Hepatic stellate cell (primary cell): ENCODE measurements around the gene SFXN5.
"Not testable (repeated sequence)": the region's sequence is repeated elsewhere in the genome, so short reads cannot be mapped to it uniquely, and the experiment has no call there.

Source experiments
- DNase-seq: peaks from one replicate; pipeline ENCODE4 v3.0.0; 2011; ENCODE audit warnings: low spot score

Gene SFXN5

GRCh38 chr2:73101626-73102256 lies 30.2 kb upstream of the SFXN5 start:
- DNase-seq = no peak

GRCh38 chr2:73100956-73101355 lies 29.4 kb upstream of the SFXN5 start:
- no peak for DNase-seq

GRCh38 chr2:73099486-73099885 lies 28.0 kb upstream of the SFXN5 start:
- no peak for DNase-seq

- no peak for DNase-seq
Measured at GRCh38 chr2:73095910-73096309, 24.4 kb upstream of the SFXN5 start.

GRCh38 chr2:73093601-73094218 lies 22.2 kb upstream of the SFXN5 start:
- not testable (repeated sequence) for DNase-seq

- DNase-seq = no peak
Measured at GRCh38 chr2:73092146-73092783, 20.8 kb upstream of the SFXN5 start.

- no peak for DNase-seq
Measured at GRCh38 chr2:73091696-73092095, 20.2 kb upstream of the SFXN5 start.

GRCh38 chr2:73091164-73091563 lies 19.7 kb upstream of the SFXN5 start:
- DNase-seq = peak; percentile 52

GRCh38 chr2:73089270-73090030 lies 17.9 kb upstream of the SFXN5 start:
- peak; percentile 99 for DNase-seq

GRCh38 chr2:73088703-73089102 lies 17.2 kb upstream of the SFXN5 start:
- no peak for DNase-seq

GRCh38 chr2:73088211-73088610 lies 16.7 kb upstream of the SFXN5 start:
- DNase-seq = no peak

GRCh38 chr2:73087311-73087710 lies 15.8 kb upstream of the SFXN5 start:
- DNase-seq = no peak

GRCh38 chr2:73085691-73086090 lies 14.2 kb upstream of the SFXN5 start:
- peak; percentile 88 for DNase-seq

GRCh38 chr2:73084971-73085370 lies 13.5 kb upstream of the SFXN5 start:
- no peak for DNase-seq

GRCh38 chr2:73083886-73084800 lies 12.6 kb upstream of the SFXN5 start:
- no peak for DNase-seq

GRCh38 chr2:73082523-73083410 lies 11.3 kb upstream of the SFXN5 start:
- no peak for DNase-seq

- no peak for DNase-seq
Measured at GRCh38 chr2:73081181-73081671, 9.7 kb upstream of the SFXN5 start.

GRCh38 chr2:73080321-73081131 lies 9.0 kb upstream of the SFXN5 start:
- no peak for DNase-seq

GRCh38 chr2:73079636-73080035 lies 8.1 kb upstream of the SFXN5 start:
- no peak for DNase-seq
